Astrocyte (in vitro differentiated cells and primary cell): ENCODE measurements around the gene FCRL2.

Source experiments
- EZH2 ChIP-seq: IDR thresholded peaks from 2 replicates; pipeline ENCODE4 v1.6.1; 2012; ENCODE audit warnings: mild to moderate bottlenecking, low read length, inconsistent platforms; ENCODE audit not compliant: insufficient read depth
- TF ChIP-seq, protein P1 (sequence below): IDR thresholded peaks from 2 replicates; pipeline ENCODE4 v1.5.1; 2011; ENCODE audit warnings: low read depth, mild to moderate bottlenecking, inconsistent platforms, low read length, moderate library complexity; ENCODE audit not compliant: insufficient read depth

- TF ChIP-seq EZH2, result no peak
- TF ChIP-seq, protein P1, sequence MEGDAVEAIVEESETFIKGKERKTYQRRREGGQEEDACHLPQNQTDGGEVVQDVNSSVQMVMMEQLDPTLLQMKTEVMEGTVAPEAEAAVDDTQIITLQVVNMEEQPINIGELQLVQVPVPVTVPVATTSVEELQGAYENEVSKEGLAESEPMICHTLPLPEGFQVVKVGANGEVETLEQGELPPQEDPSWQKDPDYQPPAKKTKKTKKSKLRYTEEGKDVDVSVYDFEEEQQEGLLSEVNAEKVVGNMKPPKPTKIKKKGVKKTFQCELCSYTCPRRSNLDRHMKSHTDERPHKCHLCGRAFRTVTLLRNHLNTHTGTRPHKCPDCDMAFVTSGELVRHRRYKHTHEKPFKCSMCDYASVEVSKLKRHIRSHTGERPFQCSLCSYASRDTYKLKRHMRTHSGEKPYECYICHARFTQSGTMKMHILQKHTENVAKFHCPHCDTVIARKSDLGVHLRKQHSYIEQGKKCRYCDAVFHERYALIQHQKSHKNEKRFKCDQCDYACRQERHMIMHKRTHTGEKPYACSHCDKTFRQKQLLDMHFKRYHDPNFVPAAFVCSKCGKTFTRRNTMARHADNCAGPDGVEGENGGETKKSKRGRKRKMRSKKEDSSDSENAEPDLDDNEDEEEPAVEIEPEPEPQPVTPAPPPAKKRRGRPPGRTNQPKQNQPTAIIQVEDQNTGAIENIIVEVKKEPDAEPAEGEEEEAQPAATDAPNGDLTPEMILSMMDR, result no peak
Measured at GRCh38 chr1:157803851-157804250, 26.9 kb upstream of the FCRL2 start.
